Activated T-cell treated with anti-CD3 and anti-CD28 coated beads, Interleukin-2, amount 50 U/mL, for 1 hour (primary cell): ENCODE results near the gene PRDM16.

Source experiments
- DNase-seq: peaks from one replicate; pipeline ENCODE4 v3.0.0-alpha.2; 2020

The PRDM16 gene

GRCh38 chr1:3440711-3441409 is 371.9 kb downstream of the PRDM16 start:
- DNase-seq = no peak

GRCh38 chr1:3441410-3441847 is 372.4 kb downstream of the PRDM16 start:
- DNase-seq = no peak

GRCh38 chr1:3441880-3442279 is 372.9 kb downstream of the PRDM16 start:
- DNase-seq = no peak

GRCh38 chr1:3442331-3442730 is 373.3 kb downstream of the PRDM16 start:
- DNase-seq = no peak

DNA sequence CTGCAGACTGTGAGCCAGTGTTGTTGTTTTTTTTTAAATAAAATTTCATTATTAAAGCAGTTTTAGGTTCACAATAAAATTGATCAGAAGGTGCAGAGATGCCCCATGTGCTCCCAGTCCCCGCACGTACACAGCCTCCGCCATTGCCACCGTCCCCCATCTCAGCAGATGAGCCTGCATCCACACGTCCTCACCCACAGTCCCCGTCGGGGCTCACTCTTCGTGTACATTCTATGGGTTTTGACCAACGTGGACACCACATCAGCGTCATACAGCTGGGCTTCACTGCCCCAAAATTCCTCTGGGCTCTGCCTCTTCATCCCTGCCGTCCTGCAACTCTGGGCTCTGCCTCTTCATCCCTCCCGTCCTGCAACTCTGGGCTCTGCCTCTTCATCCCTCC is 373.9 kb downstream of the PRDM16 start:
- no peak for DNase-seq

DNA sequence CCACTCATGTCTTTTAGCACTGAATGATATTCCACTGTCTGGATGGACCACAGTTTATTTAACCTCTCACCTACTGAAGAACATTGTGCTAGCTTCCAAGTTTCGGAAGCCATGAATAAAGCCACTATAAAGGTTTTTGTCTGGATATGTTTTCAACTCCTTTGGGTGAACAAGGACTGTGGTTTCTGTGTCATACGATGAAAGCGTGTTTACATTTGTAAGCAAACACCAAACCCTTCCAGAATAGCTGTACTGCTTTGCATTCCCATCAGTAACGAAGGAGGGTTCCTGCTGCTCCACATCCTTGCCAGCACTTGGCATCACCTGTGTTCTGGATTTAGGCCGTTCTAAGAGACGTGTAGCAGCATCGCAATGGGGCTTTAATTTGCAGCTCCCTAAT is 374.8 kb downstream of the PRDM16 start:
- DNase-seq = no peak

DNA sequence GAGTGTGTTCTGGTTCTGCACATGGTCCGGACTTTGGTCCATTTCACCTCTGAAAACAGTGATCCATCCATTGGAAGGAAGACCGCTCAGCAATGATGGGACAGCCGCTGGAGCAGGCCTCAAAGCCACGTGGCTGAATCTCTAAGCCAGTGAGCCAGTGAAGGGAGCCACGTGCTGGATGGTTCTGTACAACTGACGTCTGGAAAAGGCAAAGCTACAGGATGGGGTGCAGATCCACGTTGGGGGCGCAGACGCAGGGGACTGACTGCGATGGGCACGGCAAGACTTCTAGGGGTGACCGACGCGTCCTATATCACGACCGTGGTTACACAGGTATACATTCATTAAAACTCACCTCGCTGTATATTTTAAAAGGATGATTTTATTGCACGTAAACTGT is 375.3 kb downstream of the PRDM16 start:
- DNase-seq = no peak

GRCh38 chr1:3444736-3445135 is 375.7 kb downstream of the PRDM16 start:
- DNase-seq = no peak

GRCh38 chr1:3450202-3450863 is 381.3 kb downstream of the PRDM16 start:
- no peak for DNase-seq

GRCh38 chr1:3450983-3451382 is 382.0 kb downstream of the PRDM16 start:
- DNase-seq = no peak

GRCh38 chr1:3451994-3452865 is 383.2 kb downstream of the PRDM16 start:
- DNase-seq = no peak

GRCh38 chr1:3452866-3453175 is 383.8 kb downstream of the PRDM16 start:
- DNase-seq = no peak

GRCh38 chr1:3453203-3453761 is 384.3 kb downstream of the PRDM16 start:
- peak; percentile 83 for DNase-seq

- DNase-seq = peak; percentile 51
These were observed 385.1 kb downstream of the PRDM16 start, which contains the start of gene ARHGEF16 for GRCh38 chr1:3453891-3454810. Gene ARHGEF16, plus strand, starts transcription at chr1:3454665. Its CDS starts 8,420 bp downstream, at chr1:3463085.

DNA sequence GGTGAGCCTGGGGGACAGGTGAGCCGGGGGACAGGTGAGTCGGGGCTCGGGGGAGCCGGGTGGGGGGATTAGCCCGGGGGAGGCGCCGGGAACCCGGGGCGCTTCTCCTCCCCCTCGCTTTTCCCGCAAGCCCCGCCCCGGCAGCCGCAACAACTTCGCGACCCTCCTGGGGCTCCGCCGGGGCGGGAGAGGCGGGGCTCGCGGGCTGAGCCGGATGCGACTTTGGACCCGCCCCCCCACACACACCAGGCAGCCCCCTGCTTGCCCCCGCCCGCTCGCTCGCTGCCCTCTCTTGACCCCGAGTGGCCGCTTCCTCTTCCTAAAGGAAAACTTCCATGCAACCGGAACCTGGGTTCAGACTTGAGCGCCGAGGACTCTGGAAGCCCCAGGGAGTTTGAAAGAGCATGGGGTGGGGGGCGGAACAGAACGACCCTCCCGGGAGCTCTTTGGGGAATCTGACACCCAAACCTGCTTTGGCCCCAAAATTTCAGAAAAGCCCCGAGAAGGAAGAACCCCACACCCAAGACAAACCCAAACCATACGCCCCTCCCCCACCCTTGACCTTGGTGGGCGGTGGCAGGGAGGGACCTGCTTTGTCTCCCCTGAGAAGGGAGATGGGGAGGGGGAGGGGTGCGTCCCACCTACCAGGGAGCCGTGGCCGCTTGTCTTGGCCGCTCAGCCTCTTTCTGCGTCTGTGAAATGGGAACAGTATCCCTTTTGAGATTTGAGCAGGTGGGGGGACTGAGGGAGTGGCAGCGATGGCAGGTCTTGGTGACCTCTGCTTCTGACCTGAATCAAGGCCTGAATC is 386.0 kb downstream of the PRDM16 start:
- no peak for DNase-seq

- no peak for DNase-seq
These were observed 386.9 kb downstream of the PRDM16 start for GRCh38 chr1:3455670-3456448.

GRCh38 chr1:3456449-3456963 is 387.5 kb downstream of the PRDM16 start:
- no peak for DNase-seq

DNA sequence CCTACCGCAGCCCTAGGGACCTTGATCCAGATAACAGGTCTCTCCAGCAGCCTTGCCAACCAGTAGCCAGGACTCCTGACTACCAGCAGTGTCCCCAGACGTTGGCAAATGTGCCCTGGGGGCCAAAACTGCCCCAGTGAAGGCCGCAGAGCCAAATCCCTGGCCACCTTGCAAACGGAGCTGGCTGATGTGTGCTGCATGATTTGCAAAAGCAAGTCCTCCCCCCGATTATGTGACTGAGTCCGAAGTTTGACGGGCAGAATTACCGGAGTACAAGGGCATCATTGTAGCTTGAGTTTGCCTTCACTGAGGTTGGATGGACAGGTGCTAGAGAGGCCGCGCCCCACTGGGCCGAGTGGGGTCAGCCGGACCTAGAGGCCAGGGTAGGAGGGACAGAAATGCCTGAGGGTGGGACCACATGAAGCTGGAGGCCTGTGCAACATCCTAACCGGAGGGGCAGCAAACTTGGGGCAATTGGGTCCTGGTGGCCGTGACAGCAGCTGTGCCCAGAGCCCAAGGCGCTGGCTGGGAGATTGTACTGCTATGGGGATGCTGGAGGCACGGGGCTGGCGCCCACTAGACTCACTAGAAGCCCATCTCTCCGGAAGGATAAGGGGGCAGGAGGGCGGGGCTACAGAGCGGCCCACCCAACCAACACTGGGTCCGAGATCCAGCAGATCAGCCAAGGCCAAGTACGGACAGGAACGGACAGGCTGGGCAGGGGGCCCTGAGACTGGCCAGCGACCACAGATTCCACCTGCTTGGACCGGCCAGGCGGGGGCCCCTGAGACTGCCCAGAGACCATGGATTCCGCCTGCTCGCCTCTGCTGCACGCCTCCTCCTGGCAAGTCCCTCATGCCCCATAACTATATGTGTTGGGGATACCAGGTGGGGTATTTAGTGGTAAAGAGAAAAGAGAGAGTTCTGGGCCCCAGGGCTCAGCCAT is 388.2 kb downstream of the PRDM16 start:
- DNase-seq = no peak
